NCI-H2227 (cell line): ENCODE results near the gene GRIK3.
"Not testable (repeated sequence)": the region's sequence is repeated elsewhere in the genome, so short reads cannot be mapped to it uniquely, and the experiment has no call there.

Experiments
- DNase-seq: peaks from one replicate; lab custom pipeline; 2025; ENCODE audit not compliant: unreplicated experiment; lab: John Stamatoyannopoulos, UW

Gene GRIK3

GRCh38 chr1:37034121-37035013 lies at the start of gene GRIK3:
Gene GRIK3, minus strand, starts transcription at chr1:37034515. Its CDS starts 407 bp downstream, at chr1:37034108.
- DNase-seq, result peak; percentile 87

GRCh38 chr1:37084013-37084412 lies 49.7 kb upstream of the GRIK3 start:
- no peak for DNase-seq

GRCh38 chr1:37083603-37084002 lies 49.3 kb upstream of the GRIK3 start:
- no peak for DNase-seq

DNA sequence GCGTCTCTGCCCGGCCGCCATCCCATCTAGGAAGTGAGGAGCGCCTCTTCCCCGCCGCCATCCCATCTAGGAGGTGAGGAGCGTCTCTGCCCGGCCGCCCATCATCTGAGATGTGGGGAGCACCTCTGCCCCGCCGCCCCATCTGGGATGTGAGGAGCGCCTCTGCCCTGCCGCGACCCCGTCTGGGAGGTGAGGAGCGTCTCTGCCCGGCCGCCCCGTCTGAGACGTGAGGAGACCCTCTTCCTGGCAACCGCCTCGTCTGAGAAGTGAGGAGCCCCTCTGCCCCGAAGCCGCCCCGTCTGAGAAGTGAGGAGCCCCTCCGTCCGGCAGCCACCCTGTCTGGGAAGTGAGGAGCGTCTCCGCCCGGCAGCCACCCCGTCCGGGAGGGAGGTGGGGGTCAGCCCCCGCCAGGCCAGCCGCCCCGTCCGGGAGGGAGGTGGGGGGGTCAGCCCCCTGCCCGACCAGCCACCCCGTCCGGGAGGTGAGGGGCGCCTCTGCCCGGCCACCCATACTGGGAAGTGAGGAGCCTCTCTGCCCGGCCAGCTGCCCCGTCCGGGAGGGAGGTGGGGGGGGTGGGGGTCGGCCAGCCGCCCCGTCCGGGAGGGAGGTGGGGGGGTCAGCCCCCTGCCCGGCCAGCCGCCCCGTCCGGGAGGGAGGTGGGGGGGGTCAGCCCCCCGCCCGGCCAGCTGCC lies 46.1 kb upstream of the GRIK3 start:
- DNase-seq, result not testable (repeated sequence)

DNA sequence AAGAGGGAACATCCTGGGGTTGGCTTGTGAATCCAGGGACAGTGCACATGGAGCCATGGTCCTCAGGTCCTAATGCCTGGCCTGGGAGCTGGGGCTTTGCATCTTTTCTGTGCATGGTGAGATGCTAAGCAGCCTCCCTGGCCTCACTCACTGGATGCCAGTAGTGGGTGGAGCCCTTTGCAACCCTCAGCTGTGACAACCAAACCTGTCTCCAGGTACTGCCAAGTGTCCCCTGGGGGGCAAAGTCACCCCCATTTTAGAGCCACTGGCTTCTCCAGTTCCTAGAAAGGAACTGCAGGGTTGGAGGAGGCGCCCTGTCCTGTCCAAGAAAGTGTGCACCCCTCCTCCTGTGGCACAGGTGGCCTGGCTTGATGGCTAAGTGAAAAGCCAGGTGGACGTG lies 44.6 kb upstream of the GRIK3 start:
- DNase-seq, result no peak

DNA sequence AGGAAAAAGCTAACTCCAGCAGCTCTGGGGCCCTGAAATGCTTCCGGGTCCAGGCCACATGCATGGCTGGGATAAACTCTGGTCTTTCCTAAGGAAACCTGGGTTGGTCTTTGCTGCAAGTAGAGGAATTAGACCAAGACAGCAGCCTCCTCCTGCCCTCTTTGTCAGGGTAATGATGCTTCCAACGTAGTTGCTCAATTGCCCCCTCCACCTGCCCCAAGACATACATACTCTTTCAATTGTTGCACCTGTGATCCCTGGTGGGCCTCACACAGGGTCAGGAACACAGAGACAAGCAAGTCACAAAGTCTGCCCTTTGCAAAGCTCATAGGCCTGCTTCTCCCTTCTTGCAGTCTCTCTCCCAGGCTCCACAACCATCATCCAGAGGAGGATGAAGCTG lies 41.9 kb upstream of the GRIK3 start:
- DNase-seq, result no peak

DNA sequence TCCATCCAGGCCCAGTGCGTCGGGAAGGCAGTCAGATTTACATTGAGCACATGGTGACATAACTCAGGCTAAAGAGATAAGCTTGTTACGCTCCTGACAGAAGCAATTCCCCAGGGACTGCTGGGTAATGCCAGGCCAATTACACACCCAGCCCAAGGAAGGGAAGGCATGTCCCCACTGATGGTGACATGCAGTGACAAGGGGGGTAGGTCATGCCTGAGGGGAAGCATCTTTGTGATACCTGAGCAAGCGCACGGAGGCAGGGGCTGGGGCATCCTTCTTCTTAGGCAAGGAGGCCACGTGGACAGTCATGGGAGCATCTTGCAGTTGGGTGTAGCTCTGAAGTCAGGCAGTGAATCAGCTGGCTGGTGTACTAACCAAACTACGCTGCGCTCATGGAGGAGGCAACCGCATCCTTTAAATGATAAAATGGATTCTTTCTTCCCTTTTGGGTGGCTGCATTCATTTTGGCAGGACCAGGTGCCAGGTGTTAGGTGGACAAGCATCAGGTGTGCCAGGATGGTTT lies 39.6 kb upstream of the GRIK3 start:
- no peak for DNase-seq

GRCh38 chr1:37073152-37073853 lies 39.0 kb upstream of the GRIK3 start:
- DNase-seq, result no peak

DNA sequence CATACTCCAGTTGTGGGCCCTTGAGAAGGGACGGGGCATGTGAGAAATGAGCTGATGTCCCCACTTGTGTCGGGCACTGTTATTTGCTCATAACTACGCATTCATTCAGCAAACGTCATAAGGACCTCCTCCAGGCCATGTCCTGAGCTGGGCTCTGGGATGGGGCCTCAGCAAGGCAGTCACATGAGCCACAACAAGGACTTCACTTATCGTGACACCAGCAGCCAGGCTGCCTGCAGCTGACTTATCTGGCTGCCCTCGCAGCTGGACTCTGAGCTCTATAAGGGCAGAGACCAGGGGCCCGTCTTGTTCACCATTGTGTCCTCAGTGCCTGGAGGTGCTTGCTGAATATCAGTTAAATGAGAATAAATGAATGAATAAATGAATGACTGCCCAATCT lies 37.5 kb upstream of the GRIK3 start:
- DNase-seq, result no peak

DNA sequence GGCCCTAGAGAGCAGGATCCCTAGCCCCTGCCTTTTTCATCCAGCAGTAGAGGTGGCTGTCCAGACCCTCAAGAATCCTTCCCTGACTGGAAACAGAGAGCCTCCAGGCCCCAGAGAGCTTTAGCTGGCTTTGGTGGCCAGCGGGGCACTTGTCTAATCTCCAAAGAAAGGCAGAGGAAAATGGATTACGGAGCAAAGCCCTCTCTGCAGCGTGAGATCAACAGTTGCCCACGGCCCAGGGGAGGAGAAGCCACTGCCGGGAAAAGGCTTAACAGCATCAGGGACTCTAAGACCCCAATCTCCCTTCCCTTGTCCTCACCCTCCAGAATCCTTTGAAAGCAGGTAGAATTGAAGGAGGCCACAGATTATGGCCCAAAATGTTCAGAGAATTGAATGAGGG lies 35.8 kb upstream of the GRIK3 start:
- no peak for DNase-seq

DNA sequence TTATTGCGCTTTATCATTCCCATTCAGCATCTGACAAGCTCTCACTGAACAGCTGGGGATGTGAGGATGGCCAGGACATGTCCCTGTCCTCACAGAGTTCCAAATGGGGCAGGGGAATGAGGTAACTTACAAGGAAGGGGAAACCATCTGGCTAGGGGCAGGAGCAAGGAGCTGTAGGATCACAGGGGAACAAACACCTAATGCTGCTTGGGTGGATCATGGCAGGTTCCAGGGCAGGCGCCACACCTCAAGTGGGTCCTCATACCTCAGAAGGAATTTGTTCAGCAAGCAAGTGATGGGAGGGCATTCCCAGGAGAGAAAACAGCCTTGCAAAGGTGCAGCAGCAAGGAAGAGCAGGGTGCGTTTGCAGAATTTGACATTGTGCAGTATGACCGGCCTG lies 35.1 kb upstream of the GRIK3 start:
- DNase-seq, result no peak

GRCh38 chr1:37068897-37069296 lies 34.6 kb upstream of the GRIK3 start:
- peak; percentile 66 for DNase-seq

DNA sequence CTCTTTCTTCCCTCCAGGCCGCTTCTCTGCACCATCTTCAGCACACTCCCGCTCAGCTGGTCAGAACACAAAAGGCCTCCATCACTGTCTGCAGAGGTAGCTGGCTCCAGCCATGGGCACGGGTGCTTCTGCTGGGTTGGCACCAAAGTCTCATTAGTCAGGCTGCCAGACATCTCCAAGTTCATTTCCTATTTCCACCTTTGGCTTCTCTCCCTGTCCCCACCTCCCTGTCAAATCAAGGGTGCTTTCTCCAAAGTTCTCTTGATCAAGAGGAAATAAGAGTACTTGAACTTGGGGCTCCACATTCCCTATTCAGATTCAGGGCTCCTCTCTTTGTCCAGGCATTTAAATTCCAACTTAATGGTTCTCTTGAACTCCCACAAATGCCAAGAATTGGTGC lies 33.9 kb upstream of the GRIK3 start:
- DNase-seq, result no peak

- no peak for DNase-seq
Observed at GRCh38 chr1:37064039-37064438, 29.7 kb upstream of the GRIK3 start.

DNA sequence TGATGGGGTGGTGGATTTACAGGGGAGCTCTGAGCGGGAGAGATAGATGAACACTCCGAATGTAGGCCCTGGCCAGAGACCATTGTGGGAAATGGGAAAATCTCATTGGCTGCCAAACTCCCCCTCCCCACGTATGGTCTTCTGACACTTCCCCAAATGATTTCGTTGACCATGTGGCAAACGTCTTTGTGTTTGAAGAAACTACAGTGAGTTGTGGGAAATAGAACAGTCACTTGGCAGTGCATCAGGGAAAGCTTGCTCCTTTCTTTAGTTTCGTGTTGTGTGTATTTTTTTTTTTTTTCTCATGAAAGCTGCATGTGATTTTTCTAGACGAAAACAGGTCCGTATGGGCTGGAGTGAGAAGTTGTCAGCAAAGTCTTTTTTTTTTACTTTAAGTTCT lies 25.0 kb upstream of the GRIK3 start:
- no peak for DNase-seq

- no peak for DNase-seq
Observed at GRCh38 chr1:37058424-37058988, 24.2 kb upstream of the GRIK3 start.

DNA sequence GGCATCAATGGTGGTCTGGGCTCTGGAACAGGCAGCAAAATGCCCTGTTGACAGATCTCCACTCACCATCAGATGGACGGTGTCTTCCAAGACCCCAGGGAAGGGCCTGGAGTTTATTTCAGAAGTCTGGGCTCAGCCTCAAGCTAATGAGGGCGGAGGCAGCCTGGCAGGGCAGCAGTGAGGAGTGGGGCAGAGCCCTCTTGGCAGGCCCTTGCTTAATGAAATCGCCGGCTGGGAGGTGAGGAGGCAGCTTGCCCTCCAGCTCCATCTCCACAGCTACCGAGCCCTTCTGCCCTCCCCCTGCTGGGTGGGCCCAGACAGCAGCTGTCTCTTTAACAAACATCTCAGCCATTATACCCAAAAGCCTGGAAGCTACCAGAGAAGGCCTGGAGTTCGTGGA lies 22.0 kb upstream of the GRIK3 start:
- DNase-seq, result peak; percentile 57

DNA sequence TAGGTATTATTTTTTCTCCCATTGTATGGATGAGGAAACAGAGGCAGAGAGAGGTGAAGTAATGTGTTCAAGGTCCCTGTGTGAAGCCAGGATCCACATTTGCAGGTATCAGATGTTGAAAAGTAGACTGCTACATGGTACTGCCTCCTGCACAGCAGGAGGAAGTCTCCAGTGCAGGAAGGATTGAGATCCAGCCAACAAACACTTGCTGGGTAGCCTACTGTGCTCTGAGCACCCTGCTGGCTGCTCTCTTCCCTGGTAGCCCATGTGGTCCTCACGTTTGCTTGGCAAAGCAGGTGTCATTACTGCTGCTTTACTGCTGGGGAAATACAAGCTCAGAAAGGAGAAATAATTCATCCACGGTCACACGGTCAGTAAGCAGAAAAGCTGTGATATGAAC lies 21.3 kb upstream of the GRIK3 start:
- DNase-seq, result no peak

DNA sequence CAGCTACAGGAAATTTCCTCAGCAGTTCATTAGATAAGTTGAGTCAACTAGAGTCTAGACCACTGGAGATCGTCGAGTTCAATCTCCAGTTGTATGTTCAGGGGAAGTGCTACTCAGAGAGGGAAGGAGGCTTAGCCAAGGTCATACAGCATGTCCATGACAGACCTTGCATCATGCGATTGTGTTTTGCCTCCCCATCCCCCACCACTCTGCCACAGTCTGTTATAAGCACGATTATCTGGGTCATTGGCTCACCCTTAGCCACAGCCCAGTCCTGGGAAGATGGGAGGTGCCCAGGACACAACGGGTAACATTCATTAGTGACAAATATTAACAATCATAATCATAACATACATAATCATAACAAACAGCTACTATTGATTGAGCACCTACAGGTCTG lies 18.9 kb upstream of the GRIK3 start:
- no peak for DNase-seq

DNA sequence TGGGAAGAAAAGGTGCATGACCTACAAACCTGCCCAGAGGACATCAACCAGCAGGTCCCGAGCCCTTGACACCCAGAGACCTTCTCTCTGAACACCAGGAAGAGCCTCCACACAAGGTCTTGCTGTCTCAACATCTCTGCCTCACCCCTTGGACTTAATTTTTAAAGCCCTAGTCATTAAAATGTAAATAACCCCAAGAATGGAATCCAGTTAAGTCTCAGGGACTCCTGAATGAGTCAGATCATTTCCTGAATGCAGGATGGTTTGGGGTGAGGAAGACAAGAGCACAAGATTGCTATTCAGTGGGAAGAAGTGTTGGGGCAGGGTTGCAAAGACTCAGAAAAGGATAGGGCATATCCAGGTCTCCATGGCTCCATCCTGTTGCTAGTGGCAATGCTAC lies 17.8 kb upstream of the GRIK3 start:
- no peak for DNase-seq

DNA sequence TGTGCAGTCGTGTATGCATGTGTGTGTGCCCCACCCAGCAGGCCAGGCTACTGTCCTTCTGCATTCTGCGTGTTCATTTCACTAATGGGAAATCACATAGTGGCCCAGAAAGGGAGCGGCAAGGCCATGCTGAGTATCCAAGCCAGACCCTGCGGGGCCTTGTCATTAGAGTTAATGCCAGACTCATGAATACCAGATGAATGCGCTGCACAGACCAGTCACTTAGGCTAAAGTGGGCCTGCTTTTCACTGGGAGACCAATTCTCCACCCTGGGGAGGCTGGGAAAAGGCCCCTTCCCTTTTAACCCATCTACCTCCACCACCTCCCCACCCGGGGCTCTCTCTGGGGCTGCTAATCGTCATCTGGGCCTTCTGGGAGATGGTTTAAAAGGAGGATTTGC lies 17.0 kb upstream of the GRIK3 start:
- peak; percentile 36 for DNase-seq
